HG03558 (cell line): ENCODE data around the gene GPRC6A.
"Not testable (repeated sequence)": the region's sequence is repeated elsewhere in the genome, so short reads cannot be mapped to it uniquely, and the experiment has no call there.

Experiments used
- ATAC-seq: cut with Tn5 transposase; IDR thresholded peaks from one replicate; pipeline ENCODE4 v1.9.1; 2021; ENCODE audit warnings: moderate number of reproducible peaks; ENCODE audit not compliant: unreplicated experiment; ENCODE audit errors: extremely low read depth

GPRC6A gene

GRCh38 chr6:116828983-116829382 lies at the start of gene GPRC6A:
GPRC6A (minus strand) TSS chr6:116829083; CDS start chr6:116829013, 70 bp downstream.
- ATAC-seq, result no peak

GRCh38 chr6:116877743-116878142 lies 48.9 kb upstream of the GPRC6A start:
- no peak for ATAC-seq

GRCh38 chr6:116876635-116877611 lies 48.0 kb upstream of the GPRC6A start, which contains the start of gene RFX6:
RFX6 (plus strand) TSS chr6:116877242; CDS start chr6:116877276, 34 bp downstream.
- no peak for ATAC-seq

GRCh38 chr6:116876107-116876506 lies 47.2 kb upstream of the GPRC6A start:
- ATAC-seq, result no peak

GRCh38 chr6:116872771-116873170 lies 43.9 kb upstream of the GPRC6A start:
- no peak for ATAC-seq

- ATAC-seq, result no peak
Observed at GRCh38 chr6:116866281-116866871, 37.5 kb upstream of the GPRC6A start.

- ATAC-seq, result no peak
Observed at GRCh38 chr6:116859264-116859663, 30.4 kb upstream of the GPRC6A start.

- no peak for ATAC-seq
Observed at GRCh38 chr6:116858060-116858459, 29.2 kb upstream of the GPRC6A start.

GRCh38 chr6:116847227-116847626 lies 18.3 kb upstream of the GPRC6A start:
- ATAC-seq, result no peak

- no peak for ATAC-seq
Observed at GRCh38 chr6:116842459-116842858, 13.6 kb upstream of the GPRC6A start.

GRCh38 chr6:116840091-116840490 lies 11.2 kb upstream of the GPRC6A start:
- no peak for ATAC-seq

GRCh38 chr6:116836606-116837342 lies 7.9 kb upstream of the GPRC6A start:
- ATAC-seq, result no peak

- not testable (repeated sequence) for ATAC-seq
Observed at GRCh38 chr6:116834526-116834925, 5.6 kb upstream of the GPRC6A start.

- no peak for ATAC-seq
Observed at GRCh38 chr6:116827561-116828240, 1.2 kb downstream of the GPRC6A start.

- ATAC-seq, result not testable (repeated sequence)
Observed at GRCh38 chr6:116816336-116816735, 12.5 kb downstream of the GPRC6A start.

GRCh38 chr6:116812051-116812650 lies 16.7 kb downstream of the GPRC6A start:
- ATAC-seq, result no peak

GRCh38 chr6:116801971-116802370 lies 26.9 kb downstream of the GPRC6A start:
- no peak for ATAC-seq

- no peak for ATAC-seq
Observed at GRCh38 chr6:116799945-116800344, 28.9 kb downstream of the GPRC6A start.

- ATAC-seq, result no peak
Observed at GRCh38 chr6:116797585-116797984, 31.3 kb downstream of the GPRC6A start.

GRCh38 chr6:116793224-116793623 lies 35.7 kb downstream of the GPRC6A start:
- no peak for ATAC-seq
